SKM-1 treated with dmso at 0.1 percent for 144 hours (cell line): ENCODE data around the gene REM2.
"Not testable (repeated sequence)": the region's sequence is repeated elsewhere in the genome, so short reads cannot be mapped to it uniquely, and the experiment has no call there.

Experiments used
- DNase-seq: peaks from one replicate; lab custom pipeline; 2025; ENCODE audit not compliant: unreplicated experiment; lab: John Stamatoyannopoulos, UW

Gene REM2

DNA sequence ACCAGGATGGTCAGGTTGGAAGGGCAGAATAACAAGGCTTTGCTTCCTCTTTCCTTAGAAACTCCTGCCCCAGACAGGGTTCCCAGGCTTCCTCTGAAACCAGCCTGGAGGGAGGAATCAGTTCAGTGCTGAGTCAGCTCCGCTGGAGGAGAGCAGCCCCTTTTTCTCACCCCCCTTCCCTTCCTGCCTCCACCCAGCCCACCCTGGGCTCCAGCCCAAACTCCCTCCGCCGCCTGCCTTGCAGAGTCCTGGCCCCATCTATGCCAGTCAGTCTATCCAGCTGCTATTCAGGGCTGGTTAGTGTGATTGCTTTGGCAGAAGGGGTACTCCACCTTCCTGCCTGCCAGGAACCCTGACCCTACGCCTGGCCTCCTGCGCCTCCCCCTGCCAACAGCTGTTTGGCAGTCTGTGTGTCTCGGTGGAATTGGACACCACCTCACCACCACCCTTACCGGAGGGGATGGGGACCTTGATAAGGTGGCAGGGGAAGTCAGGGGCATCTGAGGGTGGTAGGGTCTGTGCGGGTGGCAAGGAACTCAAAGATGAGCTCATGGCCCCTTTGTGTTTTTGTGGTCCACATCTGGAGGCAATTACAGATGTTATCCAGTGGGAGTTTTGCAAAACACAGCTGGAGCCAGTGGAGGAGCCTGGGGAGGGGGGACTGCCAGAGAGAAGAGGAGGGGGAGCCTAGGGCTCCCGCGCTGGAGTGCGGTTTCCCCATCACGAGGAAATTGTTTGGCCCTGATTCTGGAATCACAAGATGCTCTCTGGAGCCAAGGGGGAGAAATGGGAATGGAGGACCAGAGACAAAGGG lies 34.5 kb upstream of the REM2 start:
- no peak for DNase-seq

GRCh38 chr14:22849212-22849819 lies 33.7 kb upstream of the REM2 start:
- no peak for DNase-seq

DNA sequence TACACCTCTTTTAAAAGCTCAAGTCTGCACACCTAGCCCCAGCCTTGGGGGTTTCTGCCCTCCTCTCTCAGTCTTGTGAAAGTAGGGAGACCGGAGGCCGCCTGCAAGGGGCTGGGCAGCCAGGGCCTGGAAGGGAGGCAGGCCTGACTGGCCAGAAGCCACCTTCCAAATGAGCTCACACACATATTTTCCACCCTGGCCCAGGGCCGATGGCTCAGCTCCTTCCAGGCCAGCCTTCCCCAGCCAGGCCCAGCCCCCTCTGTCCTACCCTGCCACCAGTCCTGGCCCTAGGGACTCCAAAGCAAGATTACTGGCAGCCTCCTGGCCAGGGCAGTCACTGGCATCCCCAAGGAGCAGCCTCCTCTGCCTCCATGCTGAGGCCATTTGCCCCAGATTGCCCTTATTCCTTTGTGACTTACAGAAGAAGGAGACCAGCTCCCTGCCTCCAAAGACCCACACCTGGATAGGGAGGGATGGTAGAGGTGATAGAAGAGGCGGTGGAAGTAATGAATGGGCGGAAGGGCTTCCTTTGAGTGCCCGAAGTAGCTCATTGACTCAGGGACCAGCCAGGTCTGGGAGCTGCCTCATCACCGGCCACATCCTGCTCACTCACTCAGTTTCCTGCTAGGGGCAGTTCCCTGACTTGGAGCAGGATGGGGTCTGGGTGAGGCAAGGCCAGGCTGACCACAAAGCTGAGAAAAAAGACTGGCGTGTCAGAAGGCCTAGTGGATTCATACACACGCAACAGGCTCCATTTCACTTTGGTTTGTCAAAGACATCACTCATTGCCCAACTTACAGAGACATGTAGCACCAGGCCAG lies 31.9 kb upstream of the REM2 start:
- DNase-seq = peak; percentile 68

DNA sequence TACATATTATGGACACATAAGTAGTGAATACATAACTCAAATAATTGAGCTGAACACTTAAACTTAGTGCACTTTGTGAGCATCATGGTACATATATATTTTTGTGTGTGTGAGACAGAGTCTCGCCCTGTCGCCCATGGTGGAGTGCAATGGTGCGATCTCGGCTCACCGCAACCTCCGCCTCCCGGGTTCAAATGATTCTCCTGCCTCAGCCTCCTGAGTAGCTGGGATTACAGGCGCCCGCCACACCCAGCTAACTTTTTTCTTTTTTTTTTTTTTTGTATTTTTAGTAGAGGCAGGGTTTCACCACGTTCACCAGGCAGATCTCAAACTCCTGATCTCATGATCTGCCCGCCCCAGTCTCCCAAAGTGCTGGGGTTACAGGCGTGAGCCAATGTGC lies 30.8 kb upstream of the REM2 start:
- not testable (repeated sequence) for DNase-seq

- DNase-seq = no peak
Observed at GRCh38 chr14:22852599-22852939, 30.5 kb upstream of the REM2 start.

DNA sequence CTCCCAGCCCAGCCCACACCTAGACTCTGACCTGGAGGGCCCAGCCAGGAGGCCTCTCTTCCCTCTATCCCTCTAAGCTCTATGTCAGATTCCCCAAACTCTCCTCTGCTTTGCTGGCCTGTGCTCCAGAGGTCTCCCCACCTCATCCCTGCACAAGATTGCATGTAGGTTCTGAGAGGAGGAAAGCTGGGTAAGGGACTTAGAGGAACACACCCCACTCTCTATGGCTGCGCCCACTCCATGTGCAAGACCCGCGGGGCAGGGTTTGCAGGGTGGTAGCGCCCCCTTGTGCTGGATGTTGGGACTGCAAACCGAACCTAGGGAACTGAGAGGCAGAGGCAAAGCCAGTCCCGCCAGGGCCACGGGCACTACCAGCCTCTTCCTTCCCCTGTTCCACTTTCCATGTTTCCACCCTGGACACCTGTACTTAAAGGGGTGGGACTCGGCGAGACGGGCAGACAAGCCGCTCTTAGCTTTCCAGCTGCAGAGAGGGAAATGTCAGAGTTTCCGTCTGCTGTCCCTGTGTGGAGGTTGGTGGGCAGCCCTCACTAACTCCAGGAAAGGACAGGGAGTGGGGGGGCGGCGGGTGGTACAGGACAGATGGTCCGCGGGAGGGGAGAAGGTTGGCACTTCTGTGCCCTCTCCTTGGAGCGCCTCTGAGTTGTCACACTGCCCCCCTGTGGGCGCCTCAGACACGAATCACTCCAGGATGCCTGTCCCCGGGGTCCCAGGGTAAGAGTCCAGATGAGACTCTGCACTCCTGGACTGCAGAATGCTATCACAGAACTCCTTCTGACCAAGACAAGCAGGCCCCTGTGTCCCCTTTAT lies 29.9 kb upstream of the REM2 start:
- DNase-seq = no peak

- not testable (repeated sequence) for DNase-seq
Observed at GRCh38 chr14:22854296-22854695, 28.7 kb upstream of the REM2 start.

DNA sequence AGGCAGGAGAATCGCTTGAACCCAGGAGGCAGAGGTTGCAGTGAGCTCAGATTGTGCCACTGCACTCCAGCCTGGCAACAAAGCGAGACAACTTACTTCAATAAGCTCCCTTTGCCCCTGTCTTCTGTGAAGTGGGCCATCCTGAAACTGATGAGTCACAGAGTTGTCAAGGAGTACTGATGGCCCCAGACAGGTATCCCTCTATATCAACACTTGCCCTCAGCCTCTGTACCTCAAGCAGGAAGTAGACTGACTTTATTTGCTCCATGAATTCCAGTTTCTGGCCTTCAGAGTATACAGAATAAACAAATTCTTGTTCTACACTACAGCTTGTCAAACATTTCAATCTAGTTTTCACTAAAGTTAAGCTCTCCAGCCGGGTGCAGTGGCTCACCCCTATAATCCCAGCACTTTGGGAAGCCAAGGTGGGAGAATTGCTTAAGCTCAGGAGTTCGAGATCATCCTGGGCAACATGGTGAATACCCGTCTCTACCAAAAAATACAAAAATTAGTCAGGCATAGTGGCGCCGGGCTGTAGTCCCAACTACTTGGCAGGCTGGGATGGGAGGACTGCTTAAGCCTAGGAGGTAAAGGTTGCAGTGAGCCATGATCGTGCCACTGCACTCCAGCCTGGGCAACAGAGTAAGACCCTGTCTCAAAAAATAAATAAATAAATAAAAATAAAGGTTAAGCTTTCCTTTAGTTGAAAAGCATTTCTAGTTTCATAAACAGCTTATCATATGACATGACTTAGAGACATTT lies 27.9 kb upstream of the REM2 start:
- no peak for DNase-seq

- DNase-seq = no peak
Observed at GRCh38 chr14:22856428-22856827, 26.6 kb upstream of the REM2 start.

DNA sequence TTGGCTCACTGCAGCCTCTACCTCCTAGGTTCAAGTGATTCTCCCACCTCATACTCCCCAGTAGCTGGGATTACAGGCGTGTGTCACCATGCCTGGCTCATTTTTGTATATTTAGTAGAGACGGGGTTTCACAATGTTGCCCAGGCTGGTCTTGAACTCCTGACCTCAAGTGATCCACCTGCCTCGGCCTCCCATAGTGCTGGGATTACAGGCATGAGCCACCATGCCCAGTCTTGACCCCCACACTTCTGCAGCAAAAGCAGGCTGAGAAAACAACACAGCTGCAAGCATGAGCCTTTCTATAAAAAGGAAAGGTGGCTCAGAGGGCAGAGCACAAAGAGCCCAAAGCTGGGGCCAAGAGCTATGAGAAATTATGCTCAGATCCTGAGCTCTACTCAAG lies 22.6 kb upstream of the REM2 start:
- DNase-seq = not testable (repeated sequence)

GRCh38 chr14:22861651-22862050 lies 21.4 kb upstream of the REM2 start:
- no peak for DNase-seq

DNA sequence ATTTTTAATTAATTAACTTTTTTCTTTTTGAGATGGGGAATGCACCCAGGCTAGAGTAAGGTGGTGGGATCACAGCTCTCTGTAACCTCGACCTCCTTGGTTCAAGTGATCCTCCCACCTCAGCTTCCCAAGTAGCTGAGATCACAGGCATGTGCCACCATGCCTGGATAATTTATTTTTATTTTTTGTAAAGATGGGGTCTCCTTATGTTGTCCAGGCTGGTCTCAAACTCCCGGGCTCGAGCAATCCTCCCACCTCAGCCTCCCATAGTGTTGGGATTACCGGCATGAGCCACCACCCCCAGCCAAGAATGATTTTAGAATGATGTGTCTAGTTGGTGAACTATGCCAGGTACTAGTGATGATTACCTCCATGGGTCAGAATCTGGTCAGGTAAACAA lies 18.0 kb upstream of the REM2 start:
- DNase-seq = no peak

- DNase-seq = no peak
Observed at GRCh38 chr14:22865424-22866405, 17.3 kb upstream of the REM2 start.

- no peak for DNase-seq
Observed at GRCh38 chr14:22866874-22867273, 16.1 kb upstream of the REM2 start.

- peak; percentile 42 for DNase-seq
Observed at GRCh38 chr14:22870811-22871223, 12.2 kb upstream of the REM2 start.

DNA sequence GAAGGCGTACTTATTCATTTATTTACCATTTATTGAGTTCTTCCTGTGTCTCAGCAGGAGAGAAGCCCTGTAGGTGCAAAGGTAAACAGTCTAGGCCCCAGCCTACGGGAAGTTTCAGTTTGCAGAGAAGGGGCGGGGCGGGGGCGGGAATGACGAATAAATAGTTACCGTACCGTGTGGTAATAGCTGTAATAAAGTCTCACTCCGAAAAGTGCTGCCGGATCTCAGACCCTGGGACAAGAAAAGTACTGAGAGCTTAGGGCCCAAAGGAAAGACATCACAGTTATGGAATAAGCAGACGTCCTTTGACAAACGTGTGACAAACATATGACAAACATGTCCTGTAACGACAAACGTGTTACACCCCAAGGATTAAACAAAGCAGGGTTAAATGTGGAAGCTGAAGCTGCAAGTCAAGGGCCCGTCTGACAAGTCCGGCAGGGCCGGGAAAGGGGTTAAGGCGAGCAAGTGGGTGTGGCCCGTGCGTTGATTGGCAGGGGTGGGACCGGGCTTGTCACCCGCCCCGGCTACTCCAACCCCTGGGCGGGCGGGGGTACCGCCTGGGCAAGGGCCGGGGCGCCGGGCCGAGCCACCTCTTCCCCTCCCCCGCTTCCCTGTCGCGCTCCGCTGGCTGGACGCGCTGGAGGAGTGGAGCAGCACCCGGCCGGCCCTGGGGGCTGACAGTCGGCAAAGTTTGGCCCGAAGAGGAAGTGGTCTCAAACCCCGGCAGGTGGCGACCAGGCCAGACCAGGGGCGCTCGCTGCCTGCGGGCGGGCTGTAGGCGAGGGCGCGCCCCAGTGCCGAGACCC lies 11.6 kb upstream of the REM2 start, which contains the start of gene LRP10:
LRP10 (plus strand) TSS at position 517 of the 809 bp plus-strand sequence. CDS start 564 bp downstream, outside the sequence.
- DNase-seq = peak; percentile 58

DNA sequence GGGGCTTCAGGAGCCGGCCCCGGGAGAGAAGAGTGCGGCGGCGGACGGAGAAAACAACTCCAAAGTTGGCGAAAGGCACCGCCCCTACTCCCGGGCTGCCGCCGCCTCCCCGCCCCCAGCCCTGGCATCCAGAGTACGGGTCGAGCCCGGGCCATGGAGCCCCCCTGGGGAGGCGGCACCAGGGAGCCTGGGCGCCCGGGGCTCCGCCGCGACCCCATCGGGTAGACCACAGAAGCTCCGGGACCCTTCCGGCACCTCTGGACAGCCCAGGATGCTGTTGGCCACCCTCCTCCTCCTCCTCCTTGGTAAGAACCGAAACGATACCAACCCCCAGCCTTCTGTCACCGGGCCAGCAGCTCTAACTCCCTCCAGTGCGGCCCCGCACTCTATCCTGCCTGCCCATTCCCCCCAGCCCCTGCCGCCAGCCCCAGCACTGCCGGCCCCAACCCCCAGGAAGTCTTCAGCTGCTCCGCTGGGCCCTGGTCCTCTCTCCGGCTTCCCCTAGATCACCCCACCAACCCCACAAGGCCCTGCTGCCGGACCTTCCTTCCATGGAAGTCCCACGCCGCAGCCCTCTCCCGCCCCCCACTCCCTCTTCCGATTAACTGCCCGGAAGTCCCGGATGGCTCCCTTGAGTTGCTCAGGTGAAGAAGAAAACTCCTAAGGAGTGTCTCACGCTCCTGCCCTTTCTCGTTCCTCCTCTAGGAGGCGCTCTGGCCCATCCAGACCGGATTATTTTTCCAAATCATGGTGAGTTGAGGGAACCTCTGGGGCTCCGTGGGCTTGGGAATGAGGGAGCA lies 10.8 kb upstream of the REM2 start:
- DNase-seq = peak; percentile 15
